Keratinocyte (primary cell): ENCODE data around the gene S1PR2. TPM values are rescaled to one million over a fixed set of nuclear protein-coding genes. Genes with fewer than 3 reads are reported as not detected.

Experiments
- DNase-seq: peaks from one replicate; pipeline ENCODE4 v3.0.0-alpha.2; 2011; ENCODE audit warnings: low read depth, missing footprints, low spot score
- FAIRE-seq: peaks from 2 replicates; lab custom pipeline; 2011; peaks lifted over from hg19 to GRCh38; lab: Jason Lieb, UNC
- H2AFZ ChIP-seq: 2 replicates; pipeline ENCODE4 v1.6.0; 2012; ENCODE audit warnings: low read length, control low read depth, inconsistent platforms; ENCODE audit not compliant: control insufficient read depth
- H3K27ac ChIP-seq: 2 replicates; pipeline ENCODE4 v1.5.1; 2011; ENCODE audit warnings: low read length; ENCODE audit not compliant: control insufficient read depth, insufficient read depth
- H3K27me3 ChIP-seq: 3 replicates; pipeline ENCODE4 v1.6.0; 2011; ENCODE audit warnings: low read length; ENCODE audit not compliant: control insufficient read depth, insufficient read depth; ENCODE audit errors: extremely low read depth
- H3K36me3 ChIP-seq, 2 experiments: 2 replicates in 1 of 2; 3 replicates in 1 of 2; pipeline ENCODE4 v1.5.1; 2011; ENCODE audit warnings: low read length in 2 of 2, mild to moderate bottlenecking in 1 of 2; ENCODE audit not compliant: control insufficient read depth in 2 of 2, insufficient read depth in 2 of 2; ENCODE audit errors: extremely low read depth in 1 of 2
- H3K4me1 ChIP-seq: 3 replicates; pipeline ENCODE4 v1.5.1; 2011; ENCODE audit warnings: low read length; ENCODE audit not compliant: control insufficient read depth, insufficient read depth; ENCODE audit errors: extremely low read depth
- H3K4me2 ChIP-seq: 3 replicates; pipeline ENCODE4 v1.6.0; 2011; ENCODE audit warnings: low read depth, low read length; ENCODE audit not compliant: control insufficient read depth, insufficient read depth; ENCODE audit errors: extremely low read depth
- H3K4me3 ChIP-seq, 3 experiments: fragments of 200-600 bp in 1 of 3; sonication (generic) in 1 of 3; 2 replicates in 2 of 3; 3 replicates in 1 of 3; pipeline ENCODE4 v1.5.1; 2011 to 2016; ENCODE audit warnings: low read length in 3 of 3, mild to moderate bottlenecking in 3 of 3, control low read depth in 2 of 3, inconsistent platforms in 1 of 3, low read depth in 1 of 3, mixed read lengths in 1 of 3, mixed run types in 1 of 3, moderate library complexity in 1 of 3; ENCODE audit not compliant: control insufficient read depth in 2 of 3, insufficient read depth in 2 of 3; ENCODE audit errors: extremely low read depth in 1 of 3
- H3K79me2 ChIP-seq: 2 replicates; pipeline ENCODE4 v1.6.0; 2012; ENCODE audit warnings: low read length; ENCODE audit not compliant: control insufficient read depth, insufficient read depth
- H3K9ac ChIP-seq: 3 replicates; pipeline ENCODE4 v1.6.0; 2011; ENCODE audit warnings: low read length; ENCODE audit not compliant: control insufficient read depth, insufficient read depth; ENCODE audit errors: extremely low read depth
- H3K9me1 ChIP-seq: 3 replicates; pipeline ENCODE4 v1.6.0; 2011; ENCODE audit warnings: low read length; ENCODE audit not compliant: control insufficient read depth, insufficient read depth; ENCODE audit errors: extremely low read depth
- H3K9me3 ChIP-seq: 2 replicates; pipeline ENCODE4 v1.5.1; 2012; ENCODE audit warnings: low read depth, low read length; ENCODE audit not compliant: control insufficient read depth
- H4K20me1 ChIP-seq: 3 replicates; pipeline ENCODE4 v1.6.0; 2011; ENCODE audit warnings: low read length; ENCODE audit not compliant: control insufficient read depth, insufficient read depth; ENCODE audit errors: extremely low read depth
- CTCF ChIP-seq, 3 experiments: IDR thresholded peaks in 1 of 3; conservative IDR thresholded peaks in 1 of 3; optimal IDR thresholded peaks in 1 of 3; 2 replicates in 2 of 3; 3 replicates in 1 of 3; pipeline versions ENCODE3 to v1.5.1; 2011; ENCODE audit warnings: low read length in 3 of 3, mild to moderate bottlenecking in 3 of 3, moderate library complexity in 2 of 3, control low read depth in 1 of 3, inconsistent platforms in 1 of 3; ENCODE audit not compliant: insufficient read depth in 2 of 3; ENCODE audit errors: extremely low read depth in 1 of 3
- EZH2 ChIP-seq: IDR thresholded peaks from one replicate; pipeline ENCODE4 v1.6.1; 2012; ENCODE audit warnings: inconsistent platforms, mild to moderate bottlenecking, low read length, moderate library complexity
- dilution Hi-C: fragments of 300-500 bp; cut with MboI; formaldehyde crosslinking; loops from one replicate; pipeline ENCODE4 v1.7.0; 2020; ENCODE audit warnings: low sequenced_read_pairs; ENCODE audit not compliant: extremely low pct_ligation_motif_present
- polyA plus RNA-seq, 5 experiments: library from polyadenylated mRNA; depleted of rRNA in 3 of 5; stranded (reverse) in 3 of 5; stranded (forward) in 1 of 5; unstranded in 1 of 5; fragments of >200 nt; gene quantifications; 1 replicate in 1 of 5; 2 replicates in 3 of 5; 3 replicates in 1 of 5; pipeline versions ENCODE4 v1.2.1 to v1.2.3, GENCODE V29; 2011 to 2012; ENCODE audit warnings: missing spikeins in 2 of 5, low read depth in 1 of 5, low replicate concordance in 1 of 5

Gene S1PR2
- polyA plus RNA-seq, 1 donor (not counting 4 experiments of a cell fraction or from before 2014, with no cell fraction given), result 1.6 TPM

- DNase-seq (no peak), FAIRE-seq (peak; percentile 9)
- Histone ChIP-seq H2AFZ (peak overlapping the region; percentile 91), H3K4me1 (peaks cover 11% of the 10 kb centered on the region), H3K4me2 (peak overlapping the region; percentile 73), H3K27ac (peak overlapping the region; percentile 72), H3K79me2 (peaks cover 54% of the 10 kb centered on the region), H3K4me3 (peak overlapping the region; percentile 69 to 85 (median 81)), H3K36me3 (peaks cover 0 to 15% of the 10 kb centered on the region in 2 experiments), H4K20me1 (peaks cover 10% of the 10 kb centered on the region), H3K27me3 (no peaks in the 10 kb centered on the region), H3K9me3 (no peaks in the 10 kb centered on the region), H3K9me1 (no peaks in the 10 kb centered on the region), H3K9ac (peak overlapping the region; percentile 88)
- TF ChIP-seq CTCF (optimal IDR thresholded peaks at IDR 0.05 in 1 of 3, IDR thresholded peaks at IDR 0.05 in 1 of 3, conservative IDR thresholded peaks at IDR 0.05 in 1 of 3; ENCODE audit: extremely low read depth in 1 of 3, insufficient read depth in 2 of 3, low read length in 3 of 3) (no peak), EZH2 (no peak)
- dilution Hi-C loops, result no loop called here
Measured at GRCh38 chr19:10193790-10194499, 37.2 kb downstream of the S1PR2 start.

- no peaks in the 10 kb centered on the region for H3K9me3 ChIP-seq
- no peak overlapping the region for H3K9ac ChIP-seq
- no peaks in the 10 kb centered on the region for H3K9me1 ChIP-seq
- H3K79me2 ChIP-seq, result peaks cover 64% of the 10 kb centered on the region
- H2AFZ ChIP-seq, result no peak overlapping the region
- no peaks in the 10 kb centered on the region for H3K27me3 ChIP-seq
- H3K4me2 ChIP-seq, result peak overlapping the region; percentile 73
- peaks cover 14% of the 10 kb centered on the region for H4K20me1 ChIP-seq
- no peak overlapping the region for H3K27ac ChIP-seq
- no peak for FAIRE-seq
- no peak for DNase-seq
- H3K4me1 ChIP-seq, result peaks cover 11% of the 10 kb centered on the region
- dilution Hi-C loops, result no loop called here
- H3K36me3 ChIP-seq, result peaks cover 0 to 22% of the 10 kb centered on the region in 2 experiments
- H3K4me3 ChIP-seq, result no peak overlapping the region
- TF ChIP-seq CTCF (optimal IDR thresholded peaks at IDR 0.05 in 1 of 3, IDR thresholded peaks at IDR 0.05 in 1 of 3, conservative IDR thresholded peaks at IDR 0.05 in 1 of 3; ENCODE audit: extremely low read depth in 1 of 3, insufficient read depth in 2 of 3, low read length in 3 of 3) (no peak), EZH2 (no peak)
Measured at GRCh38 chr19:10192922-10193321, 38.2 kb downstream of the S1PR2 start.
